Stimulated activated CD4-positive, alpha-beta T cell treated with anti-CD3 and anti-CD28 coated beads, Interleukin-1b, Interleukin-23, amount 100 ng/mL, for 24 hours (primary cell): ENCODE data around the gene PTK7.
"Not testable (repeated sequence)": the region's sequence is repeated elsewhere in the genome, so short reads cannot be mapped to it uniquely, and the experiment has no call there.

Experiments used
- DNase-seq, 4 experiments: peaks; one replicate each; pipeline ENCODE4 v3.0.0-alpha.2; 2020; ENCODE audit warnings: low read depth in 4 of 4, low spot score in 1 of 4

The PTK7 gene

DNA sequence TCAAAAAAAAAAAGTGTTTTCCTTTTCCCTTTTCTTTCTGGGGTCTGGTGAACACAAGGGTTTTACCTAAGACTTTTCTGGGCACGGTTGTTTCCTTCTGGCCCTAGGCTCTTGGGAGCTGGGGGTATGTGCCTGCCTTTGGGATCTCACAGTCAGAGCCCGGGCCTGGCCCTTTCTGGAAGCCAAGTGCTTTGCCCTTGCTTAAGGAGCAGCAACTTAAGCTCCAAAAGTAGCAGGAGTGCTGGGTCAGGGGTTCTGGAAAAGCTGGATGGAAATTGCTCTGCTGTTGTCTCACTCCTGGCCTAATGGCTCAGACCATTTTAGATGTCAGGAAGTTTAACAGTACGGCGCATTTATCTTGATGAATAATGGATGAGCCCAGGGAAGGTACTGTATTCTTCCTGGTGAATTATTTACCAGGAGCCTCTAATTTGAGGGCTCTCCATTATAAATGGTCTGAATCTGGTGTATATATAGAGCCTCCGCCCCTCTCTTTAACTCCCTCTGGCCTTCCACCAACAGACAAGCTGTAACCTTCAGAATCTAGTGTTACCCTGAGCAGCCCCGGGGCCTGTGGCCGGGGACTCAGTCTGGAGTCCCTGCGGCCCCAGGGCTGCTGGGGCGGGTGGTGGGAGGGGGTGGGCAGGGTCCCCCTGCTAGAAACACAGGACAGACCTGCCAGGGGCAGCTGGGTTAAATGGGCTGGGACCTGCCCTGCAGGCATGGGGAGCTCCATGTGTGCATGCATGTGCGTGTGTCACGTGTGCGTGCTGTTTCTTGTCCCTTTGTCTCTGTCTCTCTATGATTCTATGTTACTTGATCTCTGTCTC, 37.5 kb downstream of the PTK7 start:
- no peak for DNase-seq

DNA sequence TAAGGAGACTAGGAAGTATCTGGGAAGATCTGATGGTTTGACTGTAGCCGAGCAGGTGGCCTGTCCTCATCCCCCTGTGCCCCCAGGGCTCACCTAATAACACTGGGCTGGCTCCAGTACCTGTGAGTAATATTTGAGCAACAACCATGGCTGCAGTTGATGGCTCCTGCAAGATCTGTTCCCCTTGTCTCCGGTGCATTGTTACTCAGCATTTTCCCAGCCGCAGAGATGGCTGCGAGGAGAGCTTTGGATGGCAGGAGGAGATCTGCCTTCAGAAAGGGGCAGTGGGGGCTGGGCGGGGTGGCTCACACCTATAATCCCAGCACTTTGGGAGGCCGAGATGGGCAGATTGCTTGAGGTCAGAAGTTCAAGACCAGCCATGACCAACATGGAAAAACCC, 39.3 kb downstream of the PTK7 start:
- no peak for DNase-seq

DNA sequence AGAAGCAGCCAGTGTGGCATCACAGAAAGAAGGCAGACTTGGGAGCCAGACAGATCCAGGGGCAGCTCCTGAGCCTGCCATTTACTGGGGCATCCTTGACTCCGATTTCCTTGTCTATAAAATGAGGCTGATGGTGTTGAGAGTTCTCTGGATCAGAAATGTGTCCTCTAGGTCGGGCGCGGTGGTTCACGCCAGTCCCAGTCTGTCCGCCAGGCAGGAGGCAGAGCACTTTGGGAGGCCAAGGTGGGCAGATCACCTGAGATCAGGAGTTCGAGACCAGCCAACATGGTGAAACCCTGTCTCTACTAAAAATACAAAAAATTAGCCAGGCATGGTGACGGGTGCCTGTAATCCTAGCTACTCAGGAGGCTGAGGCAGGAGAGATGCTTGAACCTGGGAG, 41.4 kb downstream of the PTK7 start:
- not testable (repeated sequence) for DNase-seq

DNA sequence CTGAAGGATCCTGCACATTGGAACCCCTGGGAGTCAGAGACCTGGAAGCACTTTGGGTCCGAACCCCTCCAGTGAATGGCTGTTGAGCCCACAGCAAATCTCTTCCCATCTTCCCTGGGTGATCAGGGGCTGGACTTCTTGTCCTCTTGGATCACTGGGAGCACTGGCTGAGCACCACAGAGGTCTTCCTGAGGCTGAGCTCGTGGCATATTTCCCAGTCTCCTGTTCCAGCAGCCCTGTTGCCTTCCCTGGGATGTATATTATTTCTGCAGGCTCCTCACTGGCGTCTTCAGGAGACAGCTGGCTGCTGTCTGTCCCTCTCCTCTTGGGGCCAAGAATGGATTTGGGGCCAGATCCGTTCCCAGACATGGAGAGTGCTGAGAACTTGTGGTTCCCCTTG, 43.4 kb downstream of the PTK7 start:
- DNase-seq: no peak

DNA sequence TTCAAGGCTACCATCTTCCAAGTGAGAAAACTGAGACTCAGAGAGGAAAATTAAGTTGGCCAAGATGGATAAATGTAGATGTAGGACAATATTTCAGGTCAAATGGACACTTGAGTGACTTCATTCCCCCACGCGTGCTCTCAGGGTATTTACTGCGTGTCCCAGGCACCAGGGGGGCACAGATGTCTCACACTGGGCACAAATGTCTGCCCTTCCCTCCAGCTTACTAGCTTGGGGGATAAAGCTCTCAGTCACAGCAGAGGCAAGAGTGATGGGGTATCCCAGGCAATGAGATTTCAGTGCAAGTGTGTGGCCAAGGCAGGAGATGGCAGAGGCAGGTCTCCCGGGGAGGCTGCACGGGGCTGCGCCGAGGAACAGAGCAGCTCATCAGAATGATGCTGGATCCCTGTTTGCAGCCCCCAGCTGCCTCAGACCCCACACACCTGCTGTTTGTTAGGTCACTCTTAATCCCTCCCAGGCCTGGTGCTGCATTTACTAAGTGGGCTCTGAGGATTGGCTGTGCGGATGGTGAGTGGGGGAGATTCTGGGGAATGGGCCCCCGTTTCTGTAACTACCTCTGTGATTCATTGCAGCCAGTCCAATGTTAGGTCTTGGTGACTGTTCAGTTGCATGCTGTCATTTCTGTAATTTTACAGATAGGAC, 44.1 kb downstream of the PTK7 start:
- no peak for DNase-seq

DNA sequence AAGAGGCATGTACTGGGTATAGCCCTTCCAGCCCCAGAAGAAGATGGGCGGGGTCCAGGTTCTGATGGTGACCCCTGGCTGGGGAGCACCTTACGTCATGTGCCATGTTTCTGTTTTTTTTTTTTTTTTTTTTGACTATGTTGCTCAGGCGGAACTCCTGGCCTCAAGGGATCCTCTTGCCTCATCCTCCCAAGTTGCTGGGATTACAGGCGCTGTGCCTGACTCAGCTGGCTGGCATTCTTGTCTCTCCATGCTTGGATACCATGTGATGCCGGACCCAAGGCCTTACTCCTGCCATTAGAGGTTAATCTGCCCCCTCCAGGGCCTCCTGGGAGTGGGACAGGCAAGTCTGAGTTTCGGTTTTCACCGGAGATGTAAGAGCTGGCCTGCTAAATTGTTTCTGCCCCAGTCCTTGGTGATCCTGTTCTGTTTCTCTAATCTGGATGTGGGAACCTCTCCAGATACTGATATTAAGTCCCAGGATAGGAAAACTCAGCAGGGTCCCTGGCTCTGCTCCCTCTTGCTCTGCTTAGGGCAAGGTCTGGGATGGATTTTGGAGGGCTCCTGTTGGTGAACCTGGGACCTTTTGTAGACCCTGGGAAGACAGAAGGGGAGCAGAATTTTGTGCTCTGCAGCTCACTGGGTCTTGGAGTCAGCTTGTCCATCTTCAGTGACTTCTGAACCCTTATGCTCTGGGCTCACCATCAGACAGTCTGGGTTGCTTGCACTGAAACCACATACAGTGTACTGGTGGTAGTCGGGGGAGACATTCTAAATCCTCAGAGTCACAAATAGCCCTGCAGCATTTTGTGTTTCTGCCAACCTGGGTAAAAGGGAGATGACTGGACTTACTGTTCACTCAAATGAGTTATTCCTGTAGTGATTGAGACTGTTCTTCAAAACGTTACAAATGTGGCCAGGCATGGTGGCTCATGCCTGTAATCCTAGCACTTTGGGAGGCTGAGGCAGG, 45.1 kb downstream of the PTK7 start:
- DNase-seq: no peak

DNA sequence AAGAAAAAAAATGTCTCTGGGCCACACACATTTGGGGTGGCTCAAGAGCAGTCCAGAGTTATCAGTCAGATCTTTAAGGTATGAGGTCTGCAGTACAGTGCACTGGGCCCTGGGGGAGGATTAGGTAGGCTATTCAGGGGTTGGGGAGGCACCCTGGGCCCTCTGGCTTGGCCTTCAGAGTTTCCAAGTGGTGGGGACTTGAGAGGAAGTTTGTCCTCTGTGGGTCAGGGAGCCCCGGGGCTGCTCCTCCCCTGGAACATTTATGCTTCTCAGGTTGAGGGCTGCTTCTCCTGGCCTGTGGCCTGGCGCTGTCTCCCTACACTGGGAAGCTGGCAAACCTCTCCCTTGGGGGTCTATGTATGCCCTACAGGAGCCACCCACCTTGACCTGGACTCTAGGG, 46.0 kb downstream of the PTK7 start:
- DNase-seq: no peak

DNA sequence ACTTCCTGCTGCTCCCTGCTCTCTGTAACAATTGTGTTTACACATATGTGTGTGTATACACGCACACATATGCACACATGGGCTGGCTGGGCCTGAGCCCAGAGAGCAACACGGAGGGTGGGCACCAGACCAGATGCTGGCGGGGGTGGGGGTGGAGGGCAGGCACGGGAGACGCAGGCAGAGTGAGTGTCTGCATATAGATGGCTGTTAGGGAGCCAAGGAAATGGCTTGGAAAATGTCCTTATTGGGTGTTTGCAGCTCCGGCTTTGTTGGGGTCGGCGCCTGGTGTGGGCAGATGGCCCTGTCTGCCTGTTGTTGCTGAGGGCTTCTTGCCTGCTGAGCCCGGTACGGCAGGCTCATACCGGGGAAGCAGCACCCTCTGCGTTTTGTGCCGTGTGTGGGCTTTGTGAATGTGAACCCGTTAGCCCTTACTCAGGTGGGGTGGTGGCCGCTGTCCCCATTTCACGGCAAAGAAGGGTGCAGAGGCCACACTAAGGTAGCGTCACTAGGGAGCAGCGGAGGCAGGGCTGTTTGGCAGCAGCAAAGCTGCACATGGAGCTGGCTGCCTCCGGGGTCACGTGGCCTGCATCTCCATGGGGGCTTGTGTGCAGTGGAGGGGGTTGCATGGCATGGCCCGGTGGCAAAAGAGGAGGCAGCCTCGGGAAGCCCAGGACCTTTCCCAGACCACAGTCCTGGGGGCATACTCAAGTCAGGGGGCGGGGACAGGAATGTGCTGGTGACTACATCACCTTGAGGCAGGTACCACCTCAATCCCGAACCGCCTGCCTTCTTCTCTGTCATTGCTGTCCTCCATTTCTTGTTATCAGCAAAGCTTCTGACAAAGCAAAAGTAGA, 47.6 kb downstream of the PTK7 start:
- DNase-seq: no peak

DNA sequence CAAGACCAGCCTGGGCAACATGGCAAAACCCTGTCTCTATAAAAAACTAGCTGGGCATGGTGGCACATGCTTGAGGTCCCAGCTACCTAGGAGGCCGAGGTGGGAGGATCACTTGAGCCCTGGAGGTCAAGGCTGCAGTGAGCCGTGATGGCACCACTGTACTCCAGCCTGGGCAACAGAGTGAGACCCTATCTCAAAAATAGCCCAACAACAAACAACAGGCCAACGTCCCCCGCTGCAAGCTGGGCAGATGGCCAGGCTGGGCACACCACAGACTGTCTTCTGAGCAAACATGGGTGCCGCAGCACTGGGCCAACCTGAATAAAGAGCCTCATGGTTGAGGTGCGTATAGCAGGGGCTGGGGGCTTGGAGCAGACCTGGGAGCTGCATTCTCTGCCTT, 48.4 kb downstream of the PTK7 start:
- no peak for DNase-seq

DNA sequence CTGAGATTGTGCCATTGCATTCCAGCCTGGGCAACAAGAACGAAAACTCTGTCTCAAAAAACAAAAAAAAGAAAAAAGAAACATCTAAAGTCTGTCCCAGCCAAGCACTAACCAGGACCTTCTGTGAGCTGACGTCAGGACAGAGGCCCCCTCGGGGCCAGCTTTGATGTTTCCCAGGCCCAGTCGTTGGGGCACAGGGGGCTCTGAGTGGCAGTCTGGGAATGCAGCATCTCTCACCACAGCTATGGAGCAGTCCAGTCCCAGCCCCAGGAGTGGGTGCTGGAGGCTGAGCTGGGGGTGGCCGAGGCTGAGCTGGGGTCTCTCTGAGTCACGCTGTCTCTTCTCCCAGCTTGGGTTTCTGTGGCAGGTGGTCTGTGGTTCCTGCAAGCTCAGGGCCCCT, 49.0 kb downstream of the PTK7 start:
- DNase-seq: no peak

DNA sequence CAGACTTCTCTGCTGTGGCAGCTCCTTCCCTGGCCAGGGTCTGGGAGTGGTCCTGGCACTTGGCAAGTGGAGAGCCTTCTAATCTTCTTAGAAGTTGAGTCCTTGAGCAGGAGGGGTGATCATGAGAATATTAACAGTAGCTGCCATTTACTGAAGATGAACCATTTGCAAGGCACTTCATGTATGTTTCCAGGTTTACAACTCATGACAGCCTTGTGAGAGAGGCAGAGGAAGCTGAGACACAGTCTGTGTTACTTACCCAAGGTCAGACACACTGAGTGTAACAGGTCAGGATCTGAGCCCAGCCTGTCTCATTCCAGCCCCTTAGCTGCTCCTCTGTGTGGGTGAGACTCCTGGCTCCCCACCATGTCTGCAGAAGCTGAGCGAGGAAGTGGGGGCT, 49.4 kb downstream of the PTK7 start:
- DNase-seq: no peak

DNA sequence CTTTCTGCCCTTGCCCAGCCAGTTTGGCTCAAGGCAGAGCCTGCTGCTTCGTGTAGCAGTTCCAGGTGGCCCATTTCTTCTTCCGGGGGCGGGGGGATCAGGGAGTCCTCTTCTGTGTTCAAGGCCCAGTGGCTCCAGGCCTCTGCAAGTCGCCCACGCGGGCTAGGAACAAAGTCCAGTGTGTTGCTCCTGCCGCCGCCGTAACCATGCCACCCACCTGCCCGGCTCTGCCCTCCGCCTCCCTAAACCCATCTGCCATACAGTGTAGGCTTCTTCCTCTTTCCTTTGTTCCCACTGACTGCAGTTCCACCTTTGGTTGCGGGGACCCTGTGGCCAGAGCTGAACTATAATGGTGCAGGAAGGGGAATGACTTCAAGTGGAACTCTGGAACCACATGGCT, 51.1 kb downstream of the PTK7 start:
- no peak for DNase-seq

DNA sequence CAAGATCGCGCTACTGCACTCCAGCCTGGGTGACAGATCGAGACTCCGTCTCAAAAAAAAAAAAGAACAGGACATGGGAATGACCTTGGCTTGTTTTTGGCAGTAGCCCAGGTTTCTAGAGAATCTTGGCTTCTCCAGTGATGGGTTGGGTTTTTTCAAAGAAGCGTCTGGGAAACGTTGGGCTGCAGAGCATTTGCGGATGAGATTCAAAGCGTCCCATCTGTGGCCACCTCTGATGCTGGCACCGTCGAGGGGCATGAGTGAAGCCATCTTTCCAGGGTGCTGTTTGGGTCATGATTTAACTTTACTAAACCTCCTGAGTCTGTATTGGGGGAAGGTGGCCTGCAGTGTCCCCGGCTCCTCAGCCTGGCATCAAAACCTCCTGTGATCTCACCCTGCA, 51.8 kb downstream of the PTK7 start:
- DNase-seq: no peak

DNA sequence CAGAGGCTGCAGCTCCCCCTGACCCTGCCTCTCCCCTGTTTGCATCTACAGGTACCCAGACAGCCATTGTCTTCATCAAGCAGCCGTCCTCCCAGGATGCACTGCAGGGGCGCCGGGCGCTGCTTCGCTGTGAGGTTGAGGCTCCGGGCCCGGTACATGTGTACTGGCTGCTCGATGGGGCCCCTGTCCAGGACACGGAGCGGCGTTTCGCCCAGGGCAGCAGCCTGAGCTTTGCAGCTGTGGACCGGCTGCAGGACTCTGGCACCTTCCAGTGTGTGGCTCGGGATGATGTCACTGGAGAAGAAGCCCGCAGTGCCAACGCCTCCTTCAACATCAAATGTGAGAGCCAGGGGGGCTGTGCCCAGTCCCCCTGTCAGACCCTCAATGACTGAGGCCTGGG, 52.8 kb downstream of the PTK7 start:
- DNase-seq: no peak

DNA sequence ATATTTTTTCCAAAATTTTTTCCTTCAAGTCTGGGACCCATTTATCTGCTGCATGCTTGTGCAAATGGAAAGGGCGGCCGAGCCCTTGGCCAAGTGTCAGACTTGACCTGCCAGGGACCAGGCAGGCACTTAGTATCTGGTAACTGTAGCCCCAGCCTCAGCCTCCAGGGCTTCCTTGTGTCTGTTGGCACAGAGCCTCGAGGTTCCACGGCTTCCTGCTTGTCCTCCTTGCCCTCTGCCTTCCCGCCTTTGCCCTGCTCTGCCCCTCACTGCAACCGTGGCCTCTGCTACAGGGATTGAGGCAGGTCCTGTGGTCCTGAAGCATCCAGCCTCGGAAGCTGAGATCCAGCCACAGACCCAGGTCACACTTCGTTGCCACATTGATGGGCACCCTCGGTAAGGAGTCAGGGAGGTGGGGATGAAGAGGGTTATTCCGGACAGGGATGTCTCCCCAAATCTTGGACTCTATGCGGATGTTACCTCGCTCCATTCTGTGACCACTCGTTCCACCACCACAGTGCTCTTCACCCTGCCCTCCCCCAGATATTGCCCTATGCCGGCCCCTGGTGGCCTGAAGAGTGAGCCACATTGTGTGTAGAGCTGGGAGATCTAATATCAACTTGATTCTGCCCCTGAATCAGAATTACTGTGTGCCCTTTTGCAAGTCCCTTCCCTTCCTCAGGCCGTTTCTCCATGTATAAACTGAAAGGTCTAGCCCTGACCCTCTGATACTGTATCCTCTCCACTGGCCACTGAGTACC, 53.5 kb downstream of the PTK7 start:
- DNase-seq: no peak

DNA sequence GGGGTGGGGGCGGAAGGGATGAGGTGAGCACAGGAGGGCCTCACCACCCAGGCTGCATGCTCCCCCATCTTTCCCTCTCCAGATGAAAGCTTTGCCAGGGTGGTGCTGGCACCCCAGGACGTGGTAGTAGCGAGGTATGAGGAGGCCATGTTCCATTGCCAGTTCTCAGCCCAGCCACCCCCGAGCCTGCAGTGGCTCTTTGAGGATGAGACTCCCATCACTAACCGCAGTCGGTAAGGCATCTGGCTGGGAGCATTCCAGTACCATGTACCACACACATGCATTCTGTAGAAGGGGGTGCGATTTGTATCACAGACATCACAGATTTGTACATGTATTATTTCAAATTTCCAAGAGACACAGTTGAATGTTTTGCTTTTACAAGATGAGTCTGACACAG, 54.3 kb downstream of the PTK7 start:
- no peak for DNase-seq

DNA sequence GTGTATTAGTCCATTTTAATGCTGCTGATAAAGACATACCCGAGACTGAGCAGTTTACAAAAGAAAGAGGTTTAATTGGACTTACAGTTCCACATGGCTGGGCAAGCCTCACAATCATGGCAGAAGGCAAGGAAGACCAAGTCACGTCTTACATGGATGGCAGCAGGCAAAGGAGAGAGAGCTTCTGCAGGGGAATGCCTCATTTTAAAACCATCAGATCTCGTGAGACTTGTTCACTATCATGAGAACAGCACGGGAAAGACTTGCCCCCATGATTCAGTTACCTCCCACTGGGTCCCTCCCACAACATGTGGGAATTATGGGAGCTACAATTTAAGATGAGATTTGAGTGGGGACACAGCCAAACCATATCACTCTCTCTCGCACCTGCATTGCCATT, 55.3 kb downstream of the PTK7 start:
- not testable (repeated sequence) for DNase-seq

DNA sequence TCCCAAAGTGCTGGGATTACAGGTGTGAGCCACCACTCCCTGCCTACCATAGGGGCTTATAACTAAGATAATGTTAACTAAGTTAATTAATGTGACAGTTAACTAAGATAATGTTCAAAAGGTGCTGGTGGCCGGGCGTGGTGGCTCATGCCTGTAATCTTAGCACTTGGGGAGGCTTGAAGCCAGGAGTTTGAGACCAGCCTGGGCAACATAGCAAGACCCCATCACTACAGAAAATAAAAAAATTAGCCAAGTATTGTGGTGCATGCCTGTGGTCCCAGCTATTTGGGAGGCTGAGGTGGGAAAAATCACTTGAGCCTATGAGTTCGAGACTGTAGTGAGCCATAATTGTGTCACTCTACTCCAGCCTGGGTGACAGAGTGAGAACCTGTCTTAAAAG, 62.2 kb downstream of the PTK7 start:
- no peak for DNase-seq

DNA sequence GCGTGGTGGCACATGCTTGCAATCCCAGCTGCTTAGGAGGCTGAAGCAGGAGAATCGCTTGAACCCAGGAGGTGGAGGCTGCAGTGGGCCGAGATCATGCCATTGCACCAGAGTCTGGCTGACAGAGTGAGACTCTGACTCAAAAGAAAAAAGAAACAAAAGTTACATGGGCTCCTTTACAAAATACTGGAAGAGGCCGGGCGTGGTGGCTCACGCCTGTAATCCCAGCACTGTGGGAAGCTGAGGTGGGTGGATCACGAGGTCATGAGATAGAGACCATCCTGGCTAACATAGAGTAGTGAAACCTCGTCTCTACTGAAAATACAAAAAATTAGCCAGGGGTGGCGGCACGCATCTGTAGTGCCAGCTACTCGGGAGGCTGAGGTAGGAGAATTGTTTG, 63.9 kb downstream of the PTK7 start:
- DNase-seq: not testable (repeated sequence)

DNA sequence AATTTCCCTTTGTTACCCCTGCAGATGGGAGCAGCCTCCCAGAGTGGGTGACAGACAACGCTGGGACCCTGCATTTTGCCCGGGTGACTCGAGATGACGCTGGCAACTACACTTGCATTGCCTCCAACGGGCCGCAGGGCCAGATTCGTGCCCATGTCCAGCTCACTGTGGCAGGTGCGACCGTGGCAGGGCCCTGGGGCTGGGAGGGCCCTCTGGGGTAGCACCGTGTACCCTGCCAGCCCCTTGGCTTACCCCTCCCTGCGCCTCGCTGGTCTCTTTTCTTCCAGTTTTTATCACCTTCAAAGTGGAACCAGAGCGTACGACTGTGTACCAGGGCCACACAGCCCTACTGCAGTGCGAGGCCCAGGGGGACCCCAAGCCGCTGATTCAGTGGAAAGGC, 65.5 kb downstream of the PTK7 start:
- DNase-seq: no peak
